Left hindlimb (tissue), 1 donor: ENCODE measurements around the gene ALDH1L2.

Experiments used
- DNase-seq: peaks from one replicate; pipeline ENCODE4 v3.0.0-alpha.2; 2018

The ALDH1L2 gene

DNA sequence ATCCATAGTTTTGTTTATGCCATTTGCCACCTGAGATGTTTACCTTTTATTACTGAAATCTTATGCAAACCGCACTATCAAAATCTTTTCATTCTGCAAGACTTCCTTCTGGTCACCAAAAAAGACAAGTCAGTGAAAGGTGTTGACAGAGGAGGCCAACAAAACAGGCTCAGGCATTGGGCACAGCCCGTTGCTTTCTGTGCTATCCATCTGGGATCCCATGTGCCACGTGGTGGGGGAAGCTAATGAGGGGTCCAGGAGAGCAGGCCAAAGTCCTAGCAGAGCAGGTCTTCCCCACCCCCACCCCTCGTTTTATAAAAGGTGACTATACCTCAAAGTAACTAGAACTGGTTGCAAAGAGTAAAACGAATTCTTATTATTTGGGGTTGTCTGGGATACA lies 1.2 kb downstream of the ALDH1L2 start:
- no peak for DNase-seq

DNA sequence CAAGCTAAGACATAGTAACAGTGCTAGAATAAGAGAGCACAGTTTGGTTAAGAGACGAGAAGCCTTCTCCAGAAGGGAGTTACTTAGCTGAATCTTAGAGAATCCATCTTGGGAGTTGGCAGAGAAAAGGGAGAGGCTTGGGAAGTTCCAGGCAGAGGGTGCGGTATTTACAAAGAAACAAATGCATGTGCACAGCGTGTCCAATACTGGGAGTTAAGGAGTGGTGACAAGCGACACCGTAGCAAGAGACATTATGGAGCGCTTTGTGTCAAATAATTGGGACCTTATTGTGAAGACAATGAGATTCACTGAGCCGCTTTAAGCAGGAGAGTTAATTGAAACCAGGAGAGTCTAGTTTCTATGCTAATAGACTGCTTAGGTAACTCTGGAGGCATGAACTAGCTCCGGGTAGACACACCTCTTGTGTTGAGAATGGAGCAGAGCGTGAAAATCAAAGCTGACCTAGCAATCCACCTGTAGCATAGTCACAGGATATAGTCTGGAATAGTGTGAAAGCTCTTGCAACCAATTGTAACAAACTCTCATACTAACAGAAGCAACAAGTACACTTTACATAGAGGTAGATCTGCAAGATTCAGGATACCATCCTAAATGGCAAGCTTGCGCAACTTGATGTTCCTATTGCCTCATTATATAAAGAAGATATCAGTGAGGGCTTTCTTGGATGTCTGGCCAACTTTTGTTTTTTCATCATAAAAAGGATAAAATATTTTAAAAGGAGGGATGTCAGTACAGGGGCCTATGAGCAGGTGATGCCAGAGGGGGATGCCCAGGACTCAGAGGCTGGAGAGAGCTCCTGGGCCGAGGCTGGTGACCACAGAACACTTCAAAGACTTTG lies 5.3 kb downstream of the ALDH1L2 start:
- DNase-seq, result no peak

DNA sequence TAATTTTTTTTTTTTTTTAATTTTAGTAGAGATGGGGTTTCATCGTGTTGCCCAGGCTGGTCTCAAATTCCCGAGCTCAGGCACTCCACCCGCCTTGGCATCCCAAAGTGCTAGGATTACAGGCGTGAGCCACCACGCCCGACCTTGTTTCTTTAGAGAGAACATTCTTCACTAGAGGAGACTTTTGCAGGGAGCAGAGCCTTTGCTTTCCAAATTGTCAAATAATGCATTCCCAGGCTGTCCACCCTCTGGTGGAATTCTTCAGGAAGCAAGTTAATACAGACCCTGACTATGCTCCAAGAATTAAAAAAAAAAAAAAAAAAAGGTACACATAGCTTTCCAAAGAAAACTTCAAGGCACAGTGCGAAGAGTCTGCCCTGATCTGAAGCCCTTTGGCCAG lies 6.8 kb downstream of the ALDH1L2 start:
- DNase-seq, result no peak

GRCh38 chr12:105076913-105077312 lies 7.3 kb downstream of the ALDH1L2 start:
- no peak for DNase-seq

- no peak for DNase-seq
Measured at GRCh38 chr12:105076098-105076497, 8.2 kb downstream of the ALDH1L2 start.

DNA sequence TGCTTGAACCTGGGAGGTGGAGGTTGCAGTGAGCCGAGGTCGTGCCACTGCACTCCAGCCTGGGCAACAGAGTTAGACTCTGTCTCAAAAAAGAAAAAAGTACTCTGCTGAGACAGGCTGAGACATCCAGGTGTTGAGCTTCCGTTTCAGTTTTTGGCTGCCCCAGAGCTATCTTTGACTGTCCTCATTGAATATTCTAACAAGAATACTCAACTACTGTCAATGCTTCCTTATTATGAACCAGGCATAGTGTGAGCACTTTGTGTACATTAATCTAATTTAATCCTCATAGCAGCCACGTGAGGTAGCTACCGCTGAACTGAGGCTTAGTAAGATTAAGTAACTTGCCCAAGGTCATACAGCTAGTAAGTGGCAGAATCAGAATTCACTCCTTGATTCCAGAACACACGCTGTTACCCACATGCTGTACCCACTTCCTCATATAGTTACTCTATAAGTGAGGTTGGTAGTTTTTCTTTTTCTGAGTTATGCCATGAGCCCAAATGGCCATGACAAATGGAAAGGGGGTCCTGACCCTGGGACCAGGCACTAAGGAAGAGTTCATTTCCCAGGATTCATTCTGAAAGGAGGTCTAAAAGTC lies 11.3 kb downstream of the ALDH1L2 start:
- no peak for DNase-seq

DNA sequence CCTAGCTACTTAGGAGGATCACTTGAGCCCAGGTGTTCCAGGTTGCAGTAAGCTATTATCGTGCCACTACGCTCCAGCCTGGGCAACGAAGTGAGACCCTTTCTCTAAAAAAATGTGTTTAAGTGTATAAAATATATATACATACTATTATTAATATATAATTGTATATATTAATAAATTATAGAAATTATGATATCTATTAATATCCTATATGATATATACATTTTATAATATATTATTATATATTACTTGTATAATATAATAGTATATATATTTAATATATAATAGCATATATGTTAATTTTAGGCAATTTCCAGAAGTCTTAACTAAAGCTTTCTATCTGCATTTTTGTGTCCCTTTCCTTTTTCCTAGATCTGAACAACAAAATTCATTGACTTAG lies 12.3 kb downstream of the ALDH1L2 start:
- DNase-seq, result no peak

DNA sequence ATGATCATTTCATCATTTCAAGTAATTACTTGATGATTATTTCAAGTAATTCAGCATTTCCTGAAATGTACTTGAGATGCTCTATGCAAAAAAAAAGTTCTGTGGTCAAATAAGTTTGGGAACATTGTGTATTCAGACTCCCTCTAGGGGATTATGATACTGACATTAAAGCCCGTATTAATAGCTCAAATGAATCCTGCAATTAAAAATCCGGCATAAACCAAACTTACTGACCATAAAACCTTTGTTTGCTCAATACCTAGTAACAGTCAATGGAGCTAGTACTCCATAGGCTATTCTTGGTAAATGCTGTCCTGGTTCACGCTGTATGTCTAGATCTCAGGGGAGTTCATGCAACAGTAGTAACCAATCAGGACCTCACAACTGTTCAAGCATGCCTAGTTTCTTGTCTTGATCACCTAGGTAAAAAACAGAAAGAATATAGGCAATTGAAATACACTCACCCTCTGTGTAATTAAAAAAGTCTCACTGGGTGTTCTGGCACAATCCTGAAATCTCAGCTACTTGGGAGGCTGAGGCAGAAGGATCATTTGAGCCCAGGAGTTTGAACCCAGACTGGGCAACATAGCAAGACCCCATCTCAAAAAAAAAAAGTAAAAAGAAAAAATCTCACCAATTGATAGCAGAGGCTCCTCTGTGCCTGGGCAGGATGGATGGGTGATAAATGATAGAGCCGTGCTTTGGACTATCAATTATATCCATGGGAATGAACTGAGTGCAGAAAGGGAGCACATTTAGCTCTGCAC lies 14.1 kb downstream of the ALDH1L2 start:
- DNase-seq, result no peak

DNA sequence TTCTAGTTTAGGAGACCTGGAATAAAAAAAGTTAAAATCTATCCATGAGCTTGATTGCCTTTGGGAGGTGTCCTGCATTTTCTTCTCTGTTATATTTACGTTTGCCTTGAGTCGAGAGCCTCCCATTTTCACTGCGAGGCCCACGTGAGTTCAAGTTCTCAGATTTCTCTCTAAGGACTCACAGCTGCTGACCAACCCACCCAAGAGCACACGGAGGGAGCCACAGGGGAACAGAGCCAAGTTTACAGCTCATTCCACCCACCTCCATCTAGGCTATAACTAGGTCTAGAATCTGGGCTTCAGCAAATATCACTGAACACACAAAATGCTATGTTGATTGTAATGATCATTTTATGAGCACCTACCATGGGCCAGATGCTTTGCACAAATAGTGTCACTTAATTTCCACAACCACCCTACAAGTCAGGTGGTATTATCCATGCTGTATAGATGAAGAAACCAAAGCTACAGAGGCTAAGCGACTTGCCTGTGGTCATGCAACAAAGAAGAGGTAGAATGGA lies 16.7 kb downstream of the ALDH1L2 start:
- DNase-seq, result no peak

DNA sequence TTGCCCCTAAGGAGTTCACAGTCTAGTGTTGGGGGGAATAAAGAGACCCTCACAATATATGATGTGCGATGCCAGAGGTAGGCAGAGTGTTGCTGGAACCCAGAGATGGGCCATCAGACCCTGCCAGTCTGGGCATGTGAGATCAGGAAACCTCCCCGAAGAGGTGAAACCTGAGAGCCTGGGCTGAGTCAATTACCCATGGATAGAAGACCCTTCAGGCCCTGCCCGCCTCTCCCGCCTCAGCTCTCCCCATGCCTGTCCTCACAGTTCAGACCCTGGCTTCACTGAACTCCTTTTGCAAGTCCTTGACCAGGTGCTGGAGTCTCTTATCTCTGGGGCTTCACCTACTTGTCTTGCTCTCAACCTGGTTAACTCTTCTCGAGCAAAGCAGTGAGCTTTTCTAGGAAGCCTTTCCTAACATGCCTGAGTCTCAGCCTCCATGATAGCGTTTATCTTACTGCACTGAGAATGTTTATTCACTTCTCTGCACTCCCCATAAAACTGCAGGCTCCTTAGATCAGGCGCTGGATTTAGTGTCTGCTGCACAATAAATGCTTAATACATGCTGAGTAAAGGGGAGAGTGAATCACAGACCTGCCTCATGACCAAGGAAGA lies 19.6 kb downstream of the ALDH1L2 start:
- no peak for DNase-seq

GRCh38 chr12:105060715-105061378 lies 23.4 kb downstream of the ALDH1L2 start:
- no peak for DNase-seq

- DNase-seq, result no peak
Measured at GRCh38 chr12:105057174-105057573, 27.1 kb downstream of the ALDH1L2 start.

GRCh38 chr12:105053116-105053572 lies 31.1 kb downstream of the ALDH1L2 start:
- peak; percentile 77 for DNase-seq

- DNase-seq, result no peak
Measured at GRCh38 chr12:105051981-105052380, 32.3 kb downstream of the ALDH1L2 start.

GRCh38 chr12:105048315-105048714 lies 35.9 kb downstream of the ALDH1L2 start:
- DNase-seq, result no peak

DNA sequence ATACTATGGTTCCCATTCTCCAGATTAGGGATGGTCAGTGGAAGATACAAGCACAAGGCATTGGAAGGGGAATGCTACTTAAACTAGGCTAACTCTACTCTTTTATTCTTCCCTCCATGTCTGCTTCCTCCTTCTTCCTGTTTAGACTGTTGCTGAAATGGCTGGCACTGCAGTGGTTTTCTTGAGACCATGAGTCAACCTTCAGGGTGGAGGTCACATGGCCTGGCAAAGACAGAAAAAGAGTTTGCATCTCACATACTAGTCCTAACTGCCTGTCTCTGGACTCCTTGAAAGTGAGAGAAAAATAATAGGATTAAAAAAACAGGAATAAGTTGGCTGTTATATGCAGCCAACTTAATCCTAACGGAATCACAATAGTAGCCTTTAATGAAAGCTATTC lies 37.0 kb downstream of the ALDH1L2 start:
- DNase-seq, result no peak

- DNase-seq, result peak; percentile 59
Measured at GRCh38 chr12:105041186-105041585, 43.1 kb downstream of the ALDH1L2 start.

DNA sequence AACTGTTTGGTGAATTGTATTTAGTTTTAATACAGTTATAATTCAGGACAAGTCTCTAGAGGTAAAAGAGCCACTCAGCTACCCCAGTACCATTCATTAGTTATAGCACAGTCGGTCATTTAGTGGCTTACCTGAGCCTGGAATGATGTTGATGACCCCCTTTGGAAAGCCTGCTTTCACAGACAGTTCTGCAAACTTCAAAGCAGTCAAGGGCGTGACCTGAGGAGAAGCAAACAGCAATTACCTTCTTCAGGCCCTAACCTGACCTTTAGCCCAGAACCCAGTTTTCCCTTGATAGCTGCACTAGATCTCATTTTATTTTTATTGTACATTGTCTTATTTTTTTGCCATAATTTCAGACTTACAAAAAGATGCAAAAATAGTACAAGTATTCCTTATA lies 43.8 kb downstream of the ALDH1L2 start:
- DNase-seq, result no peak

DNA sequence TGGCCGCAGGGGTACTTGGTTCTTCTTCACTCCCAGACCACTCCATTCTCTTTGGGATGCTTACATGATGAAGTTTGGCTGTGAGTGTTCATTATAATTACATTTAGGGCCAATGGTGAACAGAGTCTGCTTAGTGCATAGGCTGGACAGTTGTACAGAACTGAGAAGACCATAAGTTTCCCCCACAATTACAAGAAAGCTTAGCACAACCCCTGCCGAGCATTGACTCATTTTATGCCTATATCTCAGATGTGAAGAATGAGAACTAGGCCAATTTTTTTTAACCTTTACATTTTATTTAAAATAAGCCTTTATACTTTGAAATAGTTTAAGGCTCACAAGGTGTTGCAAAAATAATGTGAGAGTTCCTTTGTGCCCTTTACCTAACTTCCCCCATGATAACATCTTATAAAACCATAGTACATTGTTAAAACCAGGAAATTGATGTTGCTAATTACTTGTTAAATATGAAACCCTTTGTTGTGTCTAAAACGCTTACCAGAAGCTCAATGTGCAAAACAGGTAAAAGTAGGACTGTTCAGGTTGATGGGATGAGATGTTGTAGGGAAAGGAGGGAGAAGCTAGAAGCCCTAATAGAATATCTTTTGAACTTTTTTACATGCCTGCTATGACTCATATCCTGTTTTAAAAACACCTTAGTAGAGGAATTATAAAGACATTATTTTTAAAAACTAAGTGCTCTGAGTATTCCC lies 47.2 kb downstream of the ALDH1L2 start:
- no peak for DNase-seq

- DNase-seq, result no peak
Measured at GRCh38 chr12:105033851-105034250, 50.4 kb downstream of the ALDH1L2 start.

DNA sequence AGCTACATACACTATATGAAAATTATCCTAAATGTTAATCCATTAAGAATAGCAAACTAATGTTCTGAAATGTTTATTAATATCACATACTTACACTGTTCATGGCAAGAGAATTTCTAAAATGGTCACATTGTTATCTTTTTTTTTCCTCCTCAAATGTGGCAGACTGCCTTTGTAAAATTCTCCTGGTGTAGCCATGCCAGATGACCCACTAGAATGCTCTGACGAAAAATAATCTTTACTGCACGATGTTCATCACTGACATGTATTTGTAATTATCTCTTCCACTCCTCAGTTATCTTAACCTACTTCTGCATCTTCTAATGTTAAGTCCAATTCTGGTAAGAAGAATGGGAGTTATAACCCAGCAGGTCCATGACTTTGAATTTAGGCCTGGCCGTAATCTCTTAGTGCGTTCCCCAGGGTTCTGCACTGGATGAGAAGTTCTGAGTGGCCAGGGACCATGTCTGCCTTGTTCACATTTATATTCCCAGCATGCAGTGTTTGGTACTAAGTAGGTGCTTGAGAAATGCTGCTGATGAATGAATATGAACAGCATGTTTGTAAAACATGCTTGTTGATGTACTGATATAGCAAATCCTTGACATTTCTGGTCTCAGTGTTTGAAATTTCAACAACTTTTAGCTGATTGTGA lies 51.4 kb downstream of the ALDH1L2 start:
- no peak for DNase-seq
